GM12892 (cell line): Measurements from ENCODE around the gene RAB10.

Experiments used
- POLR2AphosphoS5 ChIP-seq: IDR thresholded peaks from 2 replicates; pipeline ENCODE4 v1.6.1; 2011; ENCODE audit warnings: low read depth, low read length, control low read depth
- TAF1 ChIP-seq: IDR thresholded peaks from 2 replicates; pipeline ENCODE4 v1.6.1; 2011; ENCODE audit warnings: low read depth, mild to moderate bottlenecking, control low read depth, low read length, borderline replicate concordance

GRCh38 chr2:26072925-26073768 is 39.3 kb downstream of the RAB10 start:
- no peak for TF ChIP-seq POLR2AphosphoS5
- no peak for TF ChIP-seq TAF1
